Parathyroid adenoma (tissue), 2 donors: ENCODE results near the gene COL23A1.

ENCODE experiments used
- H2AFZ ChIP-seq: fragments of 300-600 bp; sonication (generic); one replicate; pipeline ENCODE4 v1.7.0; 2017; ENCODE audit warnings: antibody characterized with exemption, mild to moderate bottlenecking
- H3K27ac ChIP-seq: fragments of 300-600 bp; sonication (generic); one replicate; pipeline ENCODE4 v1.7.0; 2017
- H3K27me3 ChIP-seq: fragments of 300-600 bp; sonication (generic); one replicate; pipeline ENCODE4 v1.7.0; 2017; ENCODE audit warnings: low read length; ENCODE audit not compliant: control insufficient read depth, insufficient read depth
- H3K36me3 ChIP-seq: fragments of 300-600 bp; sonication (generic); one replicate; pipeline ENCODE4 v1.7.0; 2017; ENCODE audit warnings: low read length; ENCODE audit not compliant: control insufficient read depth, insufficient read depth
- H3K4me1 ChIP-seq: fragments of 300-600 bp; sonication (generic); one replicate; pipeline ENCODE4 v1.7.0; 2017; ENCODE audit warnings: control low read depth
- H3K4me2 ChIP-seq: fragments of 300-600 bp; sonication (generic); one replicate; pipeline ENCODE4 v1.7.0; 2017; ENCODE audit warnings: low read length
- H3K4me3 ChIP-seq: fragments of 300-600 bp; sonication (generic); one replicate; pipeline ENCODE4 v1.7.0; 2017; ENCODE audit warnings: low read depth, low read length
- H3K79me2 ChIP-seq: fragments of 300-600 bp; sonication (generic); one replicate; pipeline ENCODE4 v1.7.0; 2017; ENCODE audit warnings: control low read depth
- H3K9ac ChIP-seq: fragments of 300-600 bp; sonication (generic); one replicate; pipeline ENCODE4 v1.7.0; 2017; ENCODE audit warnings: mild to moderate bottlenecking
- H3K9me3 ChIP-seq: fragments of 300-600 bp; sonication (generic); one replicate; pipeline ENCODE4 v1.7.0; 2017; ENCODE audit warnings: low read length; ENCODE audit not compliant: control insufficient read depth
- CTCF ChIP-seq: fragments of 300-600 bp; sonication (generic); IDR thresholded peaks from one replicate; pipeline ENCODE4 v1.7.0; 2017; ENCODE audit warnings: antibody characterized with exemption, mild to moderate bottlenecking
- donor health status: primary hyperparathyroidism.

COL23A1 gene

GRCh38 chr5:178630475-178630930 lies 40.3 kb upstream of the COL23A1 start:
- no peaks in the 10 kb centered on the region for H3K9me3 ChIP-seq
- H3K9ac ChIP-seq: no peak overlapping the region
- TF ChIP-seq CTCF: no peak
- no peaks in the 10 kb centered on the region for H3K79me2 ChIP-seq
- peak overlapping the region; percentile 38 for H2AFZ ChIP-seq
- no peak overlapping the region for H3K27ac ChIP-seq
- no peak overlapping the region for H3K4me2 ChIP-seq
- no peaks in the 10 kb centered on the region for H3K27me3 ChIP-seq
- H3K4me3 ChIP-seq: no peak overlapping the region
- no peaks in the 10 kb centered on the region for H3K4me1 ChIP-seq
- no peaks in the 10 kb centered on the region for H3K36me3 ChIP-seq

- Histone ChIP-seq H3K9me3 (no peaks in the 10 kb centered on the region), H3K36me3 (no peaks in the 10 kb centered on the region), H2AFZ (peak overlapping the region; percentile 91), H3K27ac (peak overlapping the region; percentile 65), H3K27me3 (no peaks in the 10 kb centered on the region), H3K4me2 (peak overlapping the region; percentile 72), H3K9ac (no peak overlapping the region), H3K79me2 (peaks cover 11% of the 10 kb centered on the region), H3K4me1 (peaks cover 14% of the 10 kb centered on the region), H3K4me3 (peak overlapping the region; percentile 55)
- TF ChIP-seq CTCF: no peak
These were observed 37.0 kb upstream of the COL23A1 start for GRCh38 chr5:178627259-178627598.

- Histone ChIP-seq H3K4me2 (peak within 1 kb of the TSS; percentile 72), H2AFZ (peak within 1 kb of the TSS; percentile 99), H3K79me2 (peaks cover 15% of the 10 kb centered on the region), H3K27ac (peak within 1 kb of the TSS; percentile 97), H3K4me3 (peak within 1 kb of the TSS; percentile 79), H3K9ac (peak within 1 kb of the TSS; percentile 97), H3K36me3 (no peaks in the 10 kb centered on the region), H3K27me3 (no peaks in the 10 kb centered on the region), H3K9me3 (no peaks in the 10 kb centered on the region), H3K4me1 (peaks cover 14% of the 10 kb centered on the region)
- no peak for TF ChIP-seq CTCF
These were observed 36.5 kb upstream of the COL23A1 start, which contains the start of gene CLK4 for GRCh38 chr5:178626484-178627258. Gene CLK4, minus strand, starts transcription at chr5:178627050. Its CDS starts 3,634 bp downstream, at chr5:178623416.

GRCh38 chr5:178625679-178626483 lies 35.7 kb upstream of the COL23A1 start:
- H3K79me2 ChIP-seq: peaks cover 15% of the 10 kb centered on the region
- H3K4me3 ChIP-seq: peak overlapping the region; percentile 79
- peak overlapping the region; percentile 99 for H2AFZ ChIP-seq
- peak overlapping the region; percentile 97 for H3K9ac ChIP-seq
- peak overlapping the region; percentile 57 for H3K4me2 ChIP-seq
- H3K9me3 ChIP-seq: no peaks in the 10 kb centered on the region
- H3K4me1 ChIP-seq: peaks cover 14% of the 10 kb centered on the region
- no peaks in the 10 kb centered on the region for H3K36me3 ChIP-seq
- TF ChIP-seq CTCF: no peak
- H3K27me3 ChIP-seq: no peaks in the 10 kb centered on the region
- H3K27ac ChIP-seq: peak overlapping the region; percentile 97
